ENCODE measurements around the gene SCN4A.
"Not testable (repeated sequence)": the region's sequence is repeated elsewhere in the genome, so short reads cannot be mapped to it uniquely, and the experiment has no call there.

The SCN4A gene

GRCh38 chr17:63934183-63935112, 38.3 kb downstream of the SCN4A start:
- DNase-seq (ENCODE audit: low spot score): no peak

- no peak for DNase-seq (ENCODE audit: low spot score)
Measured at GRCh38 chr17:63933598-63933997, 39.1 kb downstream of the SCN4A start.

GRCh38 chr17:63932721-63933120, 40.0 kb downstream of the SCN4A start:
- no peak for DNase-seq (ENCODE audit: low spot score)

- no peak for DNase-seq (ENCODE audit: low spot score)
Measured at GRCh38 chr17:63931981-63932561, 40.6 kb downstream of the SCN4A start, which contains the start of gene CD79B. CD79B (minus strand) TSS chr17:63932331; CDS start chr17:63932261, 70 bp downstream.

GRCh38 chr17:63930951-63931575, 41.7 kb downstream of the SCN4A start:
- no peak for DNase-seq (ENCODE audit: low spot score)

GRCh38 chr17:63929860-63930766, 42.6 kb downstream of the SCN4A start:
- DNase-seq (ENCODE audit: low spot score): no peak

GRCh38 chr17:63928966-63929695, 43.6 kb downstream of the SCN4A start:
- DNase-seq (ENCODE audit: low spot score): no peak

- DNase-seq (ENCODE audit: low spot score): no peak
Measured at GRCh38 chr17:63928172-63928666, 44.5 kb downstream of the SCN4A start.

GRCh38 chr17:63927464-63928171, 45.1 kb downstream of the SCN4A start:
- DNase-seq (ENCODE audit: low spot score): no peak

- DNase-seq (ENCODE audit: low spot score): no peak
Measured at GRCh38 chr17:63926164-63926563, 46.6 kb downstream of the SCN4A start.

- no peak for DNase-seq (ENCODE audit: low spot score)
Measured at GRCh38 chr17:63925615-63926014, 47.1 kb downstream of the SCN4A start.

GRCh38 chr17:63922402-63922801, 50.3 kb downstream of the SCN4A start:
- DNase-seq (ENCODE audit: low spot score): not testable (repeated sequence)

- not testable (repeated sequence) for DNase-seq (ENCODE audit: low spot score)
Measured at GRCh38 chr17:63920779-63921178, 51.9 kb downstream of the SCN4A start.

- not testable (repeated sequence) for DNase-seq (ENCODE audit: low spot score)
Measured at GRCh38 chr17:63920050-63920449, 52.7 kb downstream of the SCN4A start.

- no peak for DNase-seq (ENCODE audit: low spot score)
Measured at GRCh38 chr17:63919311-63919723, 53.4 kb downstream of the SCN4A start.

GRCh38 chr17:63918789-63919305, 53.9 kb downstream of the SCN4A start, which contains the start of gene GH1:
GH1 (minus strand) TSS chr17:63918839; CDS start chr17:63918776, 63 bp downstream.
- not testable (repeated sequence) for DNase-seq (ENCODE audit: low spot score)

- DNase-seq (ENCODE audit: low spot score): no peak
Measured at GRCh38 chr17:63918305-63918704, 54.4 kb downstream of the SCN4A start.

GRCh38 chr17:63917646-63918045, 55.1 kb downstream of the SCN4A start:
- no peak for DNase-seq (ENCODE audit: low spot score)

GRCh38 chr17:63917206-63917605, 55.5 kb downstream of the SCN4A start:
- not testable (repeated sequence) for DNase-seq (ENCODE audit: low spot score)

All from left forelimb (tissue), 1 donor.